Measurements from ENCODE around the gene MORN3. TPM values are rescaled to one million over a fixed set of nuclear protein-coding genes. Genes with fewer than 3 reads are reported as not detected.

Gene MORN3
- total RNA-seq, 1 experiment from 2014 or later, result 0.34 TPM

DNA sequence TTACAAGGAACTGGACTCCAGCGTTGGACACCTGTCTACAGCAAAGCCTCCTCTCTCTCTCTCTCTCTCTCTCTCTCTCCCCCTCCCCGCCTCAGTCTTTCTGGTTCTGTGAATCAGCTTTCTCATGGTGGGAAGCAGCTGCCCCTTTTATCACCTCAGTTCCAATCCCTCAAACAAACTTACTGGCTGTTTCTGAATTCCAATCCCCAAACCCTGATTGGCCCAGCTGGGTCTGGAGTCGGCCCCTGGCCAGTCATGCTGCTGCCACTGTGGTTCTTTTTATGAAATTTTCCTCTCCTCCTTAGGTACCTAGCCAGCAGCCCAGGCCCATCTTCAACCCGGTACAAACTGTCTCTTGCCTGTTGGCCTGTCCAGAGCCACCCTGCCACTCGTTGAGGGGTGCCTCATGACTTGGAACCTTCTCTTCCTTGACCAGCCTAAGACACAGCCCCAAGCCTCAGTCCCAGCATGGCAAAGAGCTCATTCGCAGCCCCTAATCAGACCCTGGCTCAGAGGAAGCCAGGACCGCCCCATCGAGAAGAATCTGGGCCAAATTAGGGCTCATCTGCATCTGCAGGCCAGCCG is 9.4 kb upstream of the MORN3 start:
- no peak overlapping the region for H3K4me3 ChIP-seq (replicated peaks in 1 of 2; ENCODE audit: low read depth in 1 of 2, low read length in 2 of 2)
- H3K36me3 ChIP-seq (ENCODE audit: control insufficient read depth in 1 of 2, insufficient read depth in 2 of 2, low read length in 2 of 2), result no peaks in the 10 kb centered on the region
- no peak overlapping the region for H3K9ac ChIP-seq (ENCODE audit: low read length)
- no peaks in the 10 kb centered on the region for H3K27me3 ChIP-seq (ENCODE audit: insufficient read depth, low read length)
- no peaks in the 10 kb centered on the region for H3K9me3 ChIP-seq (ENCODE audit: control insufficient read depth in 1 of 2, insufficient read depth in 1 of 2, low read depth in 1 of 2, low read length in 2 of 2)
- RAD21 ChIA-PET (ENCODE audit: low non-redundant PET in 1 of 2, low total read pairs in 2 of 2, uncharacterized antibody in 2 of 2, unreplicated experiment in 2 of 2), result interaction anchor here in 1 of 2 experiments (0.7 kb wide), 1 partner anchor 140 kb away, joined by 3 read pairs; no protein-coding TSS in a partner anchor
- POLR2A ChIA-PET, result no interaction called here
- DNase-seq (ENCODE audit: low read depth, low spot score), result no peak
- no peaks in the 10 kb centered on the region for H3K9me2 ChIP-seq (ENCODE audit: insufficient read depth)
- no peak overlapping the region for H3K4me2 ChIP-seq (ENCODE audit: low read length)
- CTCF ChIA-PET, result interaction anchor here (5.6 kb wide), 1 partner anchor 126 kb away, joined by 50 read pairs; no protein-coding TSS in a partner anchor
- no peak for TF ChIP-seq SRF (IDR thresholded peaks at IDR 0.05; ENCODE audit: low read depth)
- TF ChIP-seq, protein P1, sequence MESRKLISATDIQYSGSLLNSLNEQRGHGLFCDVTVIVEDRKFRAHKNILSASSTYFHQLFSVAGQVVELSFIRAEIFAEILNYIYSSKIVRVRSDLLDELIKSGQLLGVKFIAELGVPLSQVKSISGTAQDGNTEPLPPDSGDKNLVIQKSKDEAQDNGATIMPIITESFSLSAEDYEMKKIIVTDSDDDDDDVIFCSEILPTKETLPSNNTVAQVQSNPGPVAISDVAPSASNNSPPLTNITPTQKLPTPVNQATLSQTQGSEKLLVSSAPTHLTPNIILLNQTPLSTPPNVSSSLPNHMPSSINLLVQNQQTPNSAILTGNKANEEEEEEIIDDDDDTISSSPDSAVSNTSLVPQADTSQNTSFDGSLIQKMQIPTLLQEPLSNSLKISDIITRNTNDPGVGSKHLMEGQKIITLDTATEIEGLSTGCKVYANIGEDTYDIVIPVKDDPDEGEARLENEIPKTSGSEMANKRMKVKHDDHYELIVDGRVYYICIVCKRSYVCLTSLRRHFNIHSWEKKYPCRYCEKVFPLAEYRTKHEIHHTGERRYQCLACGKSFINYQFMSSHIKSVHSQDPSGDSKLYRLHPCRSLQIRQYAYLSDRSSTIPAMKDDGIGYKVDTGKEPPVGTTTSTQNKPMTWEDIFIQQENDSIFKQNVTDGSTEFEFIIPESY (IDR thresholded peaks at IDR 0.05; ENCODE audit: extremely low read depth, insufficient replicate concordance, low read length), result no peak
- intact Hi-C loops (cut with micrococcal nuclease), result no loop called here
- no TSS peak for BruUV-seq (replicated peaks)
- peaks cover 0 to 3% of the 10 kb centered on the region in 2 experiments; a peak in 1 of 4 replicates for H3K4me1 ChIP-seq (ENCODE audit: control insufficient read depth in 1 of 2, insufficient read depth in 2 of 2, low read length in 2 of 2)
- H3K27ac ChIP-seq (ENCODE audit: low read depth, low read length), result no peak overlapping the region
- no peaks in the 10 kb centered on the region for H4K20me1 ChIP-seq (ENCODE audit: insufficient read depth)
- no peak for ATAC-seq
- no peak overlapping the region for H2AFZ ChIP-seq (ENCODE audit: low read depth, low read length, poor library complexity, severe bottlenecking)
- H3K79me2 ChIP-seq (ENCODE audit: insufficient read depth, low read length), result no peaks in the 10 kb centered on the region

DNA sequence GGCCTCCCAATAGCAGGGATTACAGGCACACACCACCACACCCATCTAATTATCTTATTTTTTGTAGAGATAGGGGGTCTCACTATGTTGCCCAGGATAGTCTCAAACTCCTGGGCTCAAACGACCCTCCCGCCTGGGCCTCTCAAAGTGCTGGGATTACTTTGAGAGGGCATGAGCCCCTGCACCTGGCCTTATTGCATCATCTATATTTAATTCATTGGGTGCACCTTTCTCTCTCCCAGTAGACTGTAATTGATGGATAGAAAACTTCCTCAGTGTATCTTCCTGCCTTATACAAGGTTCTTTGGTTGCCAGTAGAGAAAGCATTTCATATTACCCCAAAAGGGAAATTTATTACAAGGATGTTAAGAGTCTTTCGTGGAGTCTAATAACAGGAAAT is 8.9 kb upstream of the MORN3 start:
- intact Hi-C loops (cut with micrococcal nuclease), result no loop called here
- TF ChIP-seq, protein P1 (IDR thresholded peaks at IDR 0.05; ENCODE audit: extremely low read depth, insufficient replicate concordance, low read length), result no peak
- TF ChIP-seq RAD21 (IDR thresholded peaks at IDR 0.05; ENCODE audit: low read depth) (no peak), CEBPB (IDR thresholded peaks at IDR 0.05; ENCODE audit: low read depth) (no peak), FOSL1 (IDR thresholded peaks at IDR 0.05; ENCODE audit: low read depth) (no peak), JUND (IDR thresholded peaks at IDR 0.05) (no peak), EZH2phosphoT487 (IDR thresholded peaks at IDR 0.05; ENCODE audit: borderline replicate concordance) (no peak), SRF (IDR thresholded peaks at IDR 0.05; ENCODE audit: low read depth) (no peak), ZNF274 (IDR thresholded peaks at IDR 0.05; ENCODE audit: low read depth, low read length) (no peak), POLR2AphosphoS5 (IDR thresholded peaks at IDR 0.05; ENCODE audit: low read depth, low read length) (no peak), TCF7L2 (IDR thresholded peaks at IDR 0.05; ENCODE audit: borderline replicate concordance, extremely low read depth, insufficient read depth, insufficient read length) (no peak), SIN3A (IDR thresholded peaks at IDR 0.05; ENCODE audit: low read depth) (no peak), CBX3 (IDR thresholded peaks at IDR 0.05; ENCODE audit: low read depth) (no peak)
- TF ChIP-seq, protein P2, sequence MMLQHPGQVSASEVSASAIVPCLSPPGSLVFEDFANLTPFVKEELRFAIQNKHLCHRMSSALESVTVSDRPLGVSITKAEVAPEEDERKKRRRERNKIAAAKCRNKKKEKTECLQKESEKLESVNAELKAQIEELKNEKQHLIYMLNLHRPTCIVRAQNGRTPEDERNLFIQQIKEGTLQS (IDR thresholded peaks at IDR 0.05), result no peak
- TF ChIP-seq, protein P3, sequence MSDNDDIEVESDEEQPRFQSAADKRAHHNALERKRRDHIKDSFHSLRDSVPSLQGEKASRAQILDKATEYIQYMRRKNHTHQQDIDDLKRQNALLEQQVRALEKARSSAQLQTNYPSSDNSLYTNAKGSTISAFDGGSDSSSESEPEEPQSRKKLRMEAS (IDR thresholded peaks at IDR 0.05), result no peak

More for the DNA sequence above, 8.9 kb upstream of the MORN3 start:
- no peaks in the 10 kb centered on the region for H3K79me2 ChIP-seq (ENCODE audit: insufficient read depth, low read length)
- H2AFZ ChIP-seq (ENCODE audit: low read depth, low read length, poor library complexity, severe bottlenecking), result no peak overlapping the region
- no TSS peak for BruUV-seq (replicated peaks)
- H3K27ac ChIP-seq (ENCODE audit: low read depth, low read length), result no peak overlapping the region
- peaks cover under 1 to 5% of the 10 kb centered on the region in 2 experiments; a peak in 3 of 4 replicates for H3K4me1 ChIP-seq (ENCODE audit: control insufficient read depth in 1 of 2, insufficient read depth in 2 of 2, low read length in 2 of 2)
- H3K9me3 ChIP-seq (ENCODE audit: control insufficient read depth in 1 of 2, insufficient read depth in 1 of 2, low read depth in 1 of 2, low read length in 2 of 2), result no peaks in the 10 kb centered on the region
- CTCF ChIA-PET, result interaction anchor here (5.6 kb wide), 1 partner anchor 126 kb away, joined by 50 read pairs; no protein-coding TSS in a partner anchor
- no peaks in the 10 kb centered on the region for H3K9me2 ChIP-seq (ENCODE audit: insufficient read depth)
- DNase-seq (ENCODE audit: low read depth, low spot score) (no peak), ATAC-seq (no peak)
- no peak overlapping the region for H3K9ac ChIP-seq (ENCODE audit: low read length)
- POLR2A ChIA-PET, result no interaction called here
- H3K4me3 ChIP-seq (replicated peaks in 1 of 2; ENCODE audit: low read depth in 1 of 2, low read length in 2 of 2), result no peak overlapping the region
- no peak overlapping the region for H3K4me2 ChIP-seq (ENCODE audit: low read length)
- H4K20me1 ChIP-seq (ENCODE audit: insufficient read depth), result no peaks in the 10 kb centered on the region
- H3K27me3 ChIP-seq (ENCODE audit: insufficient read depth, low read length), result no peaks in the 10 kb centered on the region
- RAD21 ChIA-PET (ENCODE audit: low non-redundant PET in 1 of 2, low total read pairs in 2 of 2, uncharacterized antibody in 2 of 2, unreplicated experiment in 2 of 2), result no interaction called here
- H3K36me3 ChIP-seq (ENCODE audit: control insufficient read depth in 1 of 2, insufficient read depth in 2 of 2, low read length in 2 of 2), result no peaks in the 10 kb centered on the region
